Stimulated activated CD8-positive, alpha-beta memory T cell treated with anti-CD3 and anti-CD28 coated beads, Interleukin-12 subunit alpha, Interleukin-12 subunit beta, amount 100 ng/mL, for 4 hours (primary cell): ENCODE measurements around the gene GJB5.
A peak's percentile ranks its signal among the peaks of the same experiment; 100 is the strongest.

Experiments used
- DNase-seq: peaks from one replicate; pipeline ENCODE4 v3.0.0-alpha.2; 2020; ENCODE audit warnings: low read depth

The GJB5 gene

GRCh38 chr1:34776911-34777310, 22.1 kb downstream of the GJB5 start:
- no peak for DNase-seq

- DNase-seq: no peak
Observed at GRCh38 chr1:34777519-34778321, 22.9 kb downstream of the GJB5 start.

- no peak for DNase-seq
Observed at GRCh38 chr1:34778381-34778780, 23.5 kb downstream of the GJB5 start.

- DNase-seq: no peak
Observed at GRCh38 chr1:34779005-34779404, 24.2 kb downstream of the GJB5 start.

GRCh38 chr1:34779526-34779925, 24.7 kb downstream of the GJB5 start:
- no peak for DNase-seq

- no peak for DNase-seq
Observed at GRCh38 chr1:34779962-34780361, 25.1 kb downstream of the GJB5 start.

GRCh38 chr1:34780528-34780927, 25.7 kb downstream of the GJB5 start:
- DNase-seq: no peak

- DNase-seq: no peak
Observed at GRCh38 chr1:34781071-34781843, 26.4 kb downstream of the GJB5 start, which contains the start of gene GJB3. Gene GJB3 (plus strand): TSS chr1:34781214. CDS start chr1:34784763, 3,549 bp downstream.

GRCh38 chr1:34781844-34782391, 27.1 kb downstream of the GJB5 start:
- no peak for DNase-seq

GRCh38 chr1:34784751-34785221, 29.9 kb downstream of the GJB5 start:
- no peak for DNase-seq

- no peak for DNase-seq
Observed at GRCh38 chr1:34785231-34785874, 30.5 kb downstream of the GJB5 start.

GRCh38 chr1:34785875-34786470, 31.1 kb downstream of the GJB5 start:
- DNase-seq: no peak

GRCh38 chr1:34786521-34787325, 31.9 kb downstream of the GJB5 start:
- DNase-seq: peak; percentile 20

- DNase-seq: no peak
Observed at GRCh38 chr1:34787461-34788420, 32.9 kb downstream of the GJB5 start.

GRCh38 chr1:34790985-34791384, 36.1 kb downstream of the GJB5 start:
- no peak for DNase-seq

- DNase-seq: no peak
Observed at GRCh38 chr1:34792424-34792823, 37.6 kb downstream of the GJB5 start.

GRCh38 chr1:34792868-34793727, 38.3 kb downstream of the GJB5 start, which contains the start of gene GJA4:
Gene GJA4 (plus strand): TSS chr1:34792999. CDS start chr1:34794214, 1,215 bp downstream.
- DNase-seq: no peak

- no peak for DNase-seq
Observed at GRCh38 chr1:34794001-34794789, 39.3 kb downstream of the GJB5 start.
